G401 (cell line): ENCODE results near the gene MAB21L2. TPM values are rescaled to one million over a fixed set of nuclear protein-coding genes. Genes with fewer than 3 reads are reported as not detected.

Experiments used
- DNase-seq: peaks from one replicate; pipeline ENCODE4 v3.0.0-alpha.2; 2015; ENCODE audit warnings: low spot score
- in situ Hi-C: cut with HindIII; loops from 2 replicates; pipeline ENCODE4 v1.10.0; 2016; ENCODE audit warnings: low sequenced_read_pairs, mixed read lengths
- total RNA-seq: library from RNA; depleted of rRNA; stranded (reverse); fragments of >200 nt; shearing (Covaris generic); gene quantifications from 2 replicates; pipeline ENCODE4 v1.2.3, GENCODE V29; 2014

The MAB21L2 gene
- total RNA-seq, 1 experiment from 2014 or later, result not detected

GRCh38 chr4:150591904-150592303 is 10.0 kb downstream of the MAB21L2 start:
- DNase-seq, result no peak
- in situ Hi-C loops, result no loop called here

- DNase-seq, result no peak
- in situ Hi-C loops, result no loop called here
These were observed 12.0 kb downstream of the MAB21L2 start for GRCh38 chr4:150593996-150594395.

- in situ Hi-C loops, result no loop called here
- no peak for DNase-seq
These were observed 17.0 kb downstream of the MAB21L2 start for GRCh38 chr4:150598909-150599308.

GRCh38 chr4:150599547-150599946 is 17.6 kb downstream of the MAB21L2 start:
- in situ Hi-C loops, result no loop called here
- DNase-seq, result no peak

GRCh38 chr4:150600812-150601445 is 19.0 kb downstream of the MAB21L2 start:
- in situ Hi-C loops, result no loop called here
- no peak for DNase-seq

GRCh38 chr4:150609131-150609530 is 27.2 kb downstream of the MAB21L2 start:
- in situ Hi-C loops, result no loop called here
- DNase-seq, result no peak

GRCh38 chr4:150619042-150619441 is 37.1 kb downstream of the MAB21L2 start:
- in situ Hi-C loops, result no loop called here
- no peak for DNase-seq

- in situ Hi-C loops, result no loop called here
- no peak for DNase-seq
These were observed 42.1 kb downstream of the MAB21L2 start for GRCh38 chr4:150624055-150624454.

GRCh38 chr4:150625033-150625432 is 43.1 kb downstream of the MAB21L2 start:
- in situ Hi-C loops, result no loop called here
- no peak for DNase-seq

- in situ Hi-C loops, result no loop called here
These were observed 46.1 kb downstream of the MAB21L2 start for GRCh38 chr4:150628073-150628472.

GRCh38 chr4:150632639-150633038 is 50.7 kb downstream of the MAB21L2 start:
- in situ Hi-C loops, result no loop called here
- DNase-seq, result no peak

More at GRCh38 chr4:150628073-150628472, 46.1 kb downstream of the MAB21L2 start:
- DNase-seq, result no peak
